Nephron (organoid): ENCODE data around the gene SLC22A23.

Experiments used
- H3K27ac Mint-ChIP-seq, 3 experiments: 2 replicates each; pipeline ENCODE4 v1.8.0; 2020; ENCODE audit warnings: mixed read lengths in 3 of 3, mild to moderate bottlenecking in 2 of 3, moderate library complexity in 1 of 3
- H3K27me3 Mint-ChIP-seq: 2 replicates; pipeline ENCODE4 v1.8.0; 2021; ENCODE audit warnings: low read depth, mild to moderate bottlenecking, moderate library complexity, mixed read lengths
- H3K36me3 Mint-ChIP-seq: 2 replicates; pipeline ENCODE4 v1.8.0; 2020; ENCODE audit warnings: low read depth, mixed read lengths
- H3K4me1 Mint-ChIP-seq: 2 replicates; pipeline ENCODE4 v1.8.0; 2020; ENCODE audit warnings: mixed read lengths
- H3K4me3 Mint-ChIP-seq, 3 experiments: 2 replicates each; pipeline ENCODE4 v1.8.0; 2020; ENCODE audit warnings: mild to moderate bottlenecking in 3 of 3, mixed read lengths in 3 of 3, moderate library complexity in 2 of 3
- H3K9me3 Mint-ChIP-seq: 2 replicates; pipeline ENCODE4 v1.8.0; 2020; ENCODE audit warnings: mixed read lengths
- CTCF ChIP-seq, 3 experiments: fragments of 200-600 bp; sonication (generic); IDR thresholded peaks; one replicate each; pipeline ENCODE4 v1.5.0; 2021; ENCODE audit warnings: antibody characterized with exemption in 3 of 3; ENCODE audit not compliant: unreplicated experiment in 3 of 3

SLC22A23 gene, protein sequence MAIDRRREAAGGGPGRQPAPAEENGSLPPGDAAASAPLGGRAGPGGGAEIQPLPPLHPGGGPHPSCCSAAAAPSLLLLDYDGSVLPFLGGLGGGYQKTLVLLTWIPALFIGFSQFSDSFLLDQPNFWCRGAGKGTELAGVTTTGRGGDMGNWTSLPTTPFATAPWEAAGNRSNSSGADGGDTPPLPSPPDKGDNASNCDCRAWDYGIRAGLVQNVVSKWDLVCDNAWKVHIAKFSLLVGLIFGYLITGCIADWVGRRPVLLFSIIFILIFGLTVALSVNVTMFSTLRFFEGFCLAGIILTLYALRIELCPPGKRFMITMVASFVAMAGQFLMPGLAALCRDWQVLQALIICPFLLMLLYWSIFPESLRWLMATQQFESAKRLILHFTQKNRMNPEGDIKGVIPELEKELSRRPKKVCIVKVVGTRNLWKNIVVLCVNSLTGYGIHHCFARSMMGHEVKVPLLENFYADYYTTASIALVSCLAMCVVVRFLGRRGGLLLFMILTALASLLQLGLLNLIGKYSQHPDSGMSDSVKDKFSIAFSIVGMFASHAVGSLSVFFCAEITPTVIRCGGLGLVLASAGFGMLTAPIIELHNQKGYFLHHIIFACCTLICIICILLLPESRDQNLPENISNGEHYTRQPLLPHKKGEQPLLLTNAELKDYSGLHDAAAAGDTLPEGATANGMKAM

DNA sequence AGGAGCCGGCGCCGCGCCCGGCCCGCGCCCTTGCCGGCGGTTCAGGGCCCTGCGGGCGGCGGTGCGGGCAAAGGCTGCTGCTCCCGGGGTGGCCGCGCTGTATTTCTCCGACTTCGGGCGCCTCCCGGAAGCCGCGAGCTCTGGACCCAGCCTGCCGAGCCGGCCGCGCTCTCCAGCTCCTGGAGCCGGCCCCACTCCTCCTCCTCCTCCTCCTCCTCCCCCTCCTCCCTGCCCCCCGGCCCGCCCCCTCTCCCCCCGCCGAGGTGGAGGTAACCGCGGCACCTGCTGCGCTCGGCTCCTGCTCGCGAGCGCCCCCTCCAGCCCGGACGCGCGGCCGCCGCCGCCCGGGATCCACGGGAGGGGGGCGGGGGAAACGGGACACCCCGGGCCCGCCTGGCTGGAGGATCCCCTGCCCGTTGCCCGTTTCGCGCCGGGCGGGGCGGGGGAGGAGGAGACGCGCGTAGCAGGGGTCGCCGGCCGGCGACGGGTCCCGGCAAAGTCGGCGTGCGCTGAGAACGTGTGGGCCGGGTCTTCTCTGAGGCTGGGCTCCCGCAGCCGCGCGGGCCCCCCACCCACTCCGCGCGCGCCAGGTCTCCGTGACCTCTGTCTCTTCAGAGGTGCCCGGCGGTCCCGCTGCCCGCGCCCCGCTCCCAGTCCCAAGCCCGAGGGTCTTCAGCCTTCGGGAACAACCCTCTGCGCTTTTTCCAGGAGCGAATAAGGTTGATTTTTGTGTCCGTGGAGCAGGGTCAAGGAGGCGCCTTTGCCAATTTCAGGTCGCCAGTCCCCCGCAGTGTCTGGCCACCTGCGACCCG, at the start of gene SLC22A23:
Gene SLC22A23 (minus strand): TSS at position 153 of the 812 bp plus-strand sequence. CDS start 491 bp downstream, outside the sequence.
- H3K4me1 Mint-ChIP-seq: peaks cover 6% of the 10 kb centered on the region
- H3K27me3 Mint-ChIP-seq: peaks cover 25% of the 10 kb centered on the region
- no peaks in the 10 kb centered on the region for H3K36me3 Mint-ChIP-seq
- peak within 1 kb of the TSS; percentile 86 for H3K4me3 Mint-ChIP-seq
- TF ChIP-seq CTCF (IDR thresholded peaks at IDR 0.05; ENCODE audit: unreplicated experiment in 3 of 3): peak; percentile 75
- H3K9me3 Mint-ChIP-seq: peaks cover 3% of the 10 kb centered on the region
- peak within 1 kb of the TSS in 2 of 3 experiments; percentile 27 to 53 for H3K27ac Mint-ChIP-seq

DNA sequence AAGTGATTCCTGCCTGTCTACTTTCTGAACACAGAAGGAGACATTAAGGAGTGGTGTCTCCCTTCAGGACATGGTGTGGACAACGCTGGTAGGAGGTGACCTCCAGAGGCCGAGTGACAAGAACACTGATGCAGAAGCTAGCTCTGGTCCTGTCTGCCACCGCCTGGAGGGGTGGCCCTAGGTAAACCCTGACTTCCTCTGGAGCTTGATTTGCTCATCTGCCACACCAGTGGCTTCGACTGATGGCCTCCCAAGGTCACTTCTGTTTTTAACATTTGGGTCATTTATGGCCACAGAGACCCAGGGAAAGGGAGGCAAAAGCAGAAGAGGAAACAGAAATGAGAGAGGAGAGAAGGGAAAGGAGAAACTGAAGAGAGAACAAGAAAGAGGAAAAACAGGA, 49.4 kb upstream of the SLC22A23 start:
- H3K36me3 Mint-ChIP-seq: no peaks in the 10 kb centered on the region
- H3K4me1 Mint-ChIP-seq: peaks cover 34% of the 10 kb centered on the region
- H3K9me3 Mint-ChIP-seq: no peaks in the 10 kb centered on the region
- TF ChIP-seq CTCF (IDR thresholded peaks at IDR 0.05; ENCODE audit: unreplicated experiment in 3 of 3): no peak
- H3K27me3 Mint-ChIP-seq: peaks cover 22% of the 10 kb centered on the region
- no peak overlapping the region for H3K4me3 Mint-ChIP-seq
- no peak overlapping the region for H3K27ac Mint-ChIP-seq

DNA sequence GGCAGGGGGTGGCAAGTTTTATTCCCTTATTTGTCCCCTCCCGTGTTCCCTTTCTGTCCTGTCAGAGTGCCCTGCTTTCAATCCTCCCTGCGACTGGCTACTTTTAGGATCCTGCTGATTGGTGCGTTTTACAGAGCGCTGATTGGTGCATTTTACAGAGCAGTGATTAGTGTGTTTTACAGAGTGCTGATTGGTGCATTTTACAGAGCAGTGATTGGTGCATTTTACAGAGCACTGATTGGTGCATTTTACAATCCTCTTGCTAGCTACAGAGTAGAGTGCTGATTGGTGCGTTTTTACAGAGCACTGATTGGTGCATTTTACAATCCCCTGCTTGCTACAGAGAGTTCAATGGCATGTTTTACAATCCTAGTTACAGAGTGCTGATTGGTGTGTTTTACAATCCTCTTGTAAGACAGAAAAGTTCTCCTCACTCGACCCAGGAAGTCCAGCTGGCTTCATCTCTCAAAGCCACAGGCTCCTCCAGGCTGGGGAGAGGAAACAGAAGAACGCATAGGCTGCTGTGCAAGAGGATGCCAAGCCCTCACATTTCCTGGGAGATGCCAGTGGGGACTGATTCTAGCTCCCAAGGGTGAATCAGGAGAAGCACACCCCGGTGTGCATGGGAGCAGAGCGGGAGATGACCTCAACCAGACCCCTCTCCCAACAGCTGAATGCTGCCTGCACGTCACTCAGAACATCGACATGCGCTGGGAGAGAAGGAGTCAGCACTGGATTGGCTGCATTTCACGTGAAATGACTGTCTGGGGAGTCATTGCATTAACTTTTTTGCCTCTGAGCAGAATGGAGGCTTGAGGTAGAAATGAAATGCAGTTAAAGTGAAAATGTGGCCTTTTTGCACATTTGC, 48.3 kb upstream of the SLC22A23 start:
- Mint-ChIP-seq H3K36me3 (no peaks in the 10 kb centered on the region), H3K27ac (no peak overlapping the region), H3K4me3 (no peak overlapping the region), H3K4me1 (peaks cover 33% of the 10 kb centered on the region), H3K9me3 (no peaks in the 10 kb centered on the region), H3K27me3 (peaks cover 18% of the 10 kb centered on the region)
- no peak for TF ChIP-seq CTCF (IDR thresholded peaks at IDR 0.05; ENCODE audit: unreplicated experiment in 3 of 3)

DNA sequence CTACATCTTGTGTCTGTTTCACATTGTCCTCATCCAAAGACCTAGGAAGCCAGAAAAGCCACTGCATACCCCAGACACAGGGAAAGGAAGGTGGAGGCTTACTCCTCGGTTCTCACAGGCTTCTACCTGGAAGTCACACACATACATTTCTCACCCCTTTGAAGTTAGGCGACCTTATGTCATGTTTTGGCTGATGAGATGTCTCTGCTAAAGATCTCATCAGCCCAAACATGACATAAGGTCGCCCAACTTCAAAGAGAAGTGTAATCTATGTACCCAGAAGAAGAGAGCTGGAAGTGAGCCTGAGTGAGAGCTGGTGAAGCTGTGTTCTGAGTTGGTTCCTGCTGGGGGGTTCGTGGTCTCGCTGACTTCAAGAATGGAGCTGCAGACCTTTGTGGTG, 47.5 kb upstream of the SLC22A23 start:
- no peak overlapping the region for H3K27ac Mint-ChIP-seq
- TF ChIP-seq CTCF (IDR thresholded peaks at IDR 0.05; ENCODE audit: unreplicated experiment in 3 of 3): no peak
- no peaks in the 10 kb centered on the region for H3K9me3 Mint-ChIP-seq
- peaks cover 38% of the 10 kb centered on the region for H3K4me1 Mint-ChIP-seq
- H3K27me3 Mint-ChIP-seq: peaks cover 18% of the 10 kb centered on the region
- no peak overlapping the region for H3K4me3 Mint-ChIP-seq
- H3K36me3 Mint-ChIP-seq: no peaks in the 10 kb centered on the region

DNA sequence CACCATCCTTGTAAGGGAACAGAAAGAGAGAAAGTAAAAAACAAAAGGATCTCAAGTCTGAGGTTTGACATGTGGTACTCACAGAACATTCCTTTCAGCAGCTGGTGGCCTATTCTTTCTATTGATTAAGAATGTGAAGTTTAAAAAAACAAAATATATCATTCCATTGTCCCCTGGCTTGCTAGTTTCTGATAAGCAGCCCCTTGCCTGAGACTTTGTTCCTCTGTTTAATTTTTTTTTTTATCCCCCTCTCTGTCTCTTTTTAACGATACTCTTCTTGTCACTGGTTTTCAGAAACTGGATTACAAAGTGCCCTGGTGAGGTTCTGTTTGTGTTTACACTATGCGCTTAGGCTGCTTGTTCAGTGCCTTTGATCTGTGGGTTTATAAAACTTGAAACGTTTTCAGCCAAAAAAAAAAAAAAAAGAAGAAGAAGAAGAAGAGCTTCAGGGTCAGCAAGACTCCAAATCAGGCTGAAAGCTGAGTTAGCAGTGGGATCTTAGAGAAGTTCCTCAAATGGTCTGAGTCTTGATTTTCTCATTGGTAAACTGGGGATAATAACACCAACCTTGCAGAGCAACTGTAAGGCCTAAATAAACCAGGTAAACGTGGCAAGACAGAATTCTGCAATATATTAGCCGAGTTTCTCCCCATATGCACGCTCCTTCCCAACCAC, 45.1 kb upstream of the SLC22A23 start:
- no peak overlapping the region for H3K4me3 Mint-ChIP-seq
- peaks cover 18% of the 10 kb centered on the region for H3K27me3 Mint-ChIP-seq
- H3K9me3 Mint-ChIP-seq: no peaks in the 10 kb centered on the region
- no peak for TF ChIP-seq CTCF (IDR thresholded peaks at IDR 0.05; ENCODE audit: unreplicated experiment in 3 of 3)
- no peaks in the 10 kb centered on the region for H3K36me3 Mint-ChIP-seq
- no peak overlapping the region for H3K27ac Mint-ChIP-seq
- H3K4me1 Mint-ChIP-seq: peaks cover 30% of the 10 kb centered on the region
